ENCODE results near the gene BRD9.
"Not testable (repeated sequence)": the region's sequence is repeated elsewhere in the genome, so short reads cannot be mapped to it uniquely, and the experiment has no call there.

- TF ChIP-seq CTCF (IDR thresholded peaks at IDR 0.05); EP300 (IDR thresholded peaks at IDR 0.05; ENCODE audit: low read depth); POLR2AphosphoS5 (IDR thresholded peaks at IDR 0.05): not testable (repeated sequence)
Observed at GRCh38 chr5:841531-842401, 50.8 kb downstream of the BRD9 start.

All from transverse colon (tissue), 4 donors.